ENCODE measurements around the gene TERT. TPM values are rescaled to one million over a fixed set of nuclear protein-coding genes. Genes with fewer than 3 reads are reported as not detected.

TERT gene
- total RNA-seq, 1 donor from 2014 or later, result 2.9 TPM

- Mint-ChIP-seq H3K27ac (ENCODE audit: unreplicated experiment) (no peak overlapping the region), H3K9me3 (ENCODE audit: unreplicated experiment) (peaks cover 6% of the 10 kb centered on the region), H3K4me3 (ENCODE audit: unreplicated experiment) (no peak overlapping the region), H3K4me1 (ENCODE audit: low read depth, unreplicated experiment) (no peaks in the 10 kb centered on the region), H3K36me3 (ENCODE audit: unreplicated experiment) (peaks cover 3% of the 10 kb centered on the region), H3K27me3 (ENCODE audit: unreplicated experiment) (peaks cover 10% of the 10 kb centered on the region)
- TF ChIP-seq CTCF (IDR thresholded peaks at IDR 0.05; ENCODE audit: partially characterized antibody, unreplicated experiment), result no peak
- DNase-seq, result peak; percentile 13
These were observed 84.0 kb downstream of the TERT start for GRCh38 chr5:1210832-1211251.

- peak; percentile 9 for DNase-seq
- Mint-ChIP-seq H3K36me3 (ENCODE audit: unreplicated experiment) (no peaks in the 10 kb centered on the region), H3K4me1 (ENCODE audit: low read depth, unreplicated experiment) (no peaks in the 10 kb centered on the region), H3K27ac (ENCODE audit: unreplicated experiment) (no peak overlapping the region), H3K4me3 (ENCODE audit: unreplicated experiment) (no peak overlapping the region), H3K9me3 (ENCODE audit: unreplicated experiment) (peaks cover 7% of the 10 kb centered on the region), H3K27me3 (ENCODE audit: unreplicated experiment) (peaks cover 11% of the 10 kb centered on the region)
- no peak for TF ChIP-seq CTCF (IDR thresholded peaks at IDR 0.05; ENCODE audit: partially characterized antibody, unreplicated experiment)
These were observed 84.7 kb downstream of the TERT start for GRCh38 chr5:1209896-1210776.

GRCh38 chr5:1209489-1209852 lies 85.4 kb downstream of the TERT start:
- no peak for DNase-seq
- no peak for TF ChIP-seq CTCF (IDR thresholded peaks at IDR 0.05; ENCODE audit: partially characterized antibody, unreplicated experiment)
- peaks cover 7% of the 10 kb centered on the region for H3K9me3 Mint-ChIP-seq (ENCODE audit: unreplicated experiment)
- H3K36me3 Mint-ChIP-seq (ENCODE audit: unreplicated experiment), result no peaks in the 10 kb centered on the region
- peaks cover 2% of the 10 kb centered on the region for H3K4me1 Mint-ChIP-seq (ENCODE audit: low read depth, unreplicated experiment)
- no peak overlapping the region for H3K27ac Mint-ChIP-seq (ENCODE audit: unreplicated experiment)
- H3K4me3 Mint-ChIP-seq (ENCODE audit: unreplicated experiment), result no peak overlapping the region
- H3K27me3 Mint-ChIP-seq (ENCODE audit: unreplicated experiment), result peaks cover 15% of the 10 kb centered on the region

- Mint-ChIP-seq H3K4me1 (ENCODE audit: low read depth, unreplicated experiment) (peaks cover 2% of the 10 kb centered on the region), H3K36me3 (ENCODE audit: unreplicated experiment) (no peaks in the 10 kb centered on the region), H3K27me3 (ENCODE audit: unreplicated experiment) (peaks cover 15% of the 10 kb centered on the region), H3K27ac (ENCODE audit: unreplicated experiment) (no peak overlapping the region), H3K9me3 (ENCODE audit: unreplicated experiment) (peaks cover 7% of the 10 kb centered on the region), H3K4me3 (ENCODE audit: unreplicated experiment) (no peak overlapping the region)
- TF ChIP-seq CTCF (IDR thresholded peaks at IDR 0.05; ENCODE audit: partially characterized antibody, unreplicated experiment), result no peak
- peak; percentile 16 for DNase-seq
These were observed 86.0 kb downstream of the TERT start for GRCh38 chr5:1208743-1209488.

All from glutamatergic neuron (in vitro differentiated cells).